Posterior vena cava (tissue), 2 donors: ENCODE data around the gene THBD. TPM values are rescaled to one million over a fixed set of nuclear protein-coding genes. Genes with fewer than 3 reads are reported as not detected.

ENCODE experiments used
- DNase-seq: peaks from one replicate; pipeline ENCODE4 v3.0.0-alpha.2; 2020; ENCODE audit warnings: low spot score
- intact Hi-C, 2 donors: fragments of 100-400 bp; cut with DNase I; formaldehyde crosslinking; loops; one replicate each; pipeline versions ENCODE4 v1.14.1 to v1.14.2; 2022 to 2023
- total RNA-seq, 2 donors: library from RNA; stranded (reverse); fragmentation: NEBNext Ultra II Directional; extraction: Animal tissue kit (Norgen Biotek cat#: 25700); gene quantifications; one replicate each; pipeline ENCODE4 v1.2.1, GENCODE V29; 2021
- donor health status: DM: yes; HTN: yes; CAD: no.
- donor health status: DM: yes; HTN: yes; CAD: no.

The THBD gene
- total RNA-seq, 2 donors from 2014 or later: 46.9 to 53.6 TPM

DNA sequence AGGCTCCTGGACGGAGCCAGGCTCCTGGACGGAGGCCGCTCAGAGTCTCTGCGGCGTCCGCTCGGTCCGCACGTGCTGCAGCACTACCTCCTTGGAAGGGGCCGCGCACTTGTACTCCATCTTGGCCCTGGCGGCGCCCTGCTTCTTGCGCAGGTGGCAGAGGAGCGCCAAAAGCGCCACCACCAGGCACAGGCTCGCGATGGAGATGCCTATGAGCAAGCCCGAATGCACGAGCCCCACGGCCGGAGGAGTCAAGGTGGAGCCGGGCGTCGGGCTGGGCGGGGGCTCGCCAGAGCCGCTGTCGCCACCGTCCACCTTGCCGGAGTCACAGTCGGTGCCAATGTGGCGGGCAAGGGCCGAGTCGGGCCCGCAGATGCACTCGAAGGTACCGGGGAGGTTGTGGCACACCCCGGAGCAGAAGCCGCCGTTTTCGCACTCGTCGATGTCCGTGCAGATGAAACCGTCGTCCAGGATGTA is 1.7 kb downstream of the THBD start:
- peak; percentile 85 for DNase-seq
- intact Hi-C loops: loop anchor here (5.0 to 10.0 kb wide), 2 partner anchors 185 to 353 kb away; no protein-coding TSS in a partner anchor

DNA sequence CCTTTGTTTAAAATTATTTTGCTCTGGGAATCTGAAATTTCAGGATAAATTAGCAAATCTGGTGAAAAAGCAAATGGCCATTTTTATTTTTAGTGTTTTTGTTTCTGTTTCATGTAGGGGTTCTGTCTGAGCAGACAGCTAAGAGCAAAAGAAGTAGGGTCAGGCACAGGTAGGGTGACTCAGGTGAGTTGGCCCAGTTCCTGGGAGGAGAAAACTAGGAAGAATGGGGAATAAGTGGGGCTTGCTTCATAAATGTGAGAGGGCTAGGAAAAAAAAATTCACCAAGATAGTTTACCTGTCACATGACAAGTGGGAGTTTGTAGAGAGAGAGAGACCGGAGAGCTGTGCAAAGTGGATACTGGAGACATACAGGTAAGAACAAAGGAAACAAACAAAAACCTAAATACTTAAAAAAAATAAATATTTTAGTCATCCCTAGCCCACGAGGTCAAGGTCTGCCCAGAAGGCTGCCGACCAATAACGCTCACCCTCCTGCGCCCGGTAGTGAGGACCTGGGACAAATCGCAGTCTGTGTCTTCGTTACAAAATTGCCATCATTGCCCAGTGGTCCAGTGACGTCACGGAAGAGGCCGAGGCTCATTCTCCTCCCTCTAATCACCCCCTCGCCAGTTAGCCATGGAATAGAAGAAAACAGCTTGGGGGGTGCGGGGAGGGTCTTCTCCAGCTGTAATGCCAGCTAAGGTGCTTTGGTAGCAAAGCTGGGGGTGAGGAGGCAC is 2.3 kb downstream of the THBD start:
- intact Hi-C loops: loop anchor here (5.0 to 10.0 kb wide), 2 partner anchors 185 to 352 kb away; no protein-coding TSS in a partner anchor
- DNase-seq: no peak

DNA sequence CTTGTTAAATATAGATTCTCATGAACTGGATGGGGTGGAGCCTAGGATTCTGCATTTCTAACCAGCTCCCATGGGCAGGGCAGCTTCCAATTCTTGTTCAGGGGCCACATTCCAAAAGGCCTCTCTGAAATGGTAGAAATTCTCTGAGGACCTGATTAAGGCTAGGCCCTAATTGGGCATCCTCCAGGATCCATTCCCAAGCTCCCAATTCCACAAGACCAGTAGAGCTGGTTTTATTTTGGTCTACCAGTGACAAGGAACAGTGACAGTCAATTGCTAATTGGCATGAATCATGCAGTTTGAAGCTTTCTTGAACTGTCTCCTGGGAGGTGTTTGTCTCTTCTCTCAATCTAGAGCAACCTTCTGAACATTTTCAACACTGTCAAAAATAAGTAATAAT is 3.0 kb downstream of the THBD start:
- DNase-seq: no peak
- intact Hi-C loops: loop anchor here (5.0 to 10.0 kb wide), 2 partner anchors 186 to 352 kb away; no protein-coding TSS in a partner anchor

DNA sequence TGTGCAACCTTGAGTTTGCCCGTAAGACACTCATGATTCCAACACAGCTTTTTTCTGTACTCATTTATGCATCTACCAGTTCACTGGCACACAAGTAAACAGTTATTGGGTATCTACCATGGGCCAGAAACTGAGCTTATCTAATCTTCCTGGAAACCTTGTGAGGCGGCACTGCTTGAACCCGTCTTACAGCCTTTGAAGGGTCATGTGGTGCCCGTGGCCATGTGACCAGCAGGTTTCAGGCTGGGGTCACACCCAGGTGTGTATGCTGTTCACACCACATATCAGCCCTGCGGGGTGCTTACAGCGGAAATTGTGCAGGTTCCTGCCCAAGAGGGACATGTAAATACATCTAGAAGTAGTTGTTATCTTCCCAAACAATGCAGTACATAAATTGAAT is 6.1 kb downstream of the THBD start:
- DNase-seq: no peak
- intact Hi-C loops: loop anchor here in 1 of 2 donors (10.0 kb wide), 1 partner anchor 349 kb away; no protein-coding TSS in a partner anchor

DNA sequence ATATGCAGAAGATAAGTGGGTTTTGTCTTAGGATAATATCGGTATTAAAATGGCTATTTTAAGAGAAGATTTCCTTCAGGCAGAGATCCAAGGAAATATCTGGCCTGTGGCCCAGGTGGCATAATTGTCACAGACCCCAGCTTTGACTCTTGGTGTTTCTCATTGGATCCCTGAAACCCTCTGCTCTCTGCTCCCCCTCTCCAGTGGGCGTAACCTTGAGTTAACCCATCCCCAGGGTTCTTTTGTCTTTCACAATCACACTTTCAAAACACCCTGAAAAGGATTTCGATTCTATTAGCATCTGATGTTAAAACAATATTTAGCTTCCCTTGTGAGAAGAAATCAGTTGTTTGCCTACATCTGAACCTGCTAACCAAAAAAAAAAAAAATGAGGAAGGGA is 7.2 kb downstream of the THBD start:
- DNase-seq: no peak
- intact Hi-C loops: loop anchor here in 1 of 2 donors (10.0 kb wide), 1 partner anchor 347 kb away; no protein-coding TSS in a partner anchor

DNA sequence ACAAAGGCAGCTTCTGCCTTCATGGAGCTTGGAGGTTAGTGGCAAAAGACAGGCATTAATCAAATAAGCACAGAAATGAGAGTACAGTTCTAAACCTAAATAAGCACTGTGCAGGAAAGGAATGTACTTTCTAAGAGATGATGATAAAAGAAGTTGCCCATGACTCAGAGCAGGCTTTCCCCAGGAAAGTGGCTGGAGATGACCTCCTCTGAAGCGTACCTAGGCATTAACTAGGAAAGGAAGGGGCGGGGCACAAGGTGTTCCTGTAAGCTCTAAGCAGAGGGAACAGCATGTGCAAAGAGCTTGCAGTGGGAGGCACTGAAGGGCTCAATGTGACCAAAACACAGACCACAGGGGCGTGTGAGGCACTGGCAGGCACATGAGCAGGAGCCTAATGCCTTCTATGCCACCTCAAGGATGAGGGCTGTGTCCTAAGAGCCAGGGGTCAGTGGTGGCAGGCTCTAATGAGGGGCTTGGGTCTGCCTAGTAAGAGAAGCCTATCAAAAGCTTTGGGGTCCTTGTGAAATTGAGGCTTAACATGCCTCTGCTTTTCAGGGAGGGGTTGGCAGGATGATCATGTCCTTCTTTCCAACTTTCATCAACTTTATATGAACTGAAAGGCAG is 9.5 kb downstream of the THBD start:
- no peak for DNase-seq
- intact Hi-C loops: loop anchor here in 1 of 2 donors (10.0 kb wide), 1 partner anchor 345 kb away; no protein-coding TSS in a partner anchor

DNA sequence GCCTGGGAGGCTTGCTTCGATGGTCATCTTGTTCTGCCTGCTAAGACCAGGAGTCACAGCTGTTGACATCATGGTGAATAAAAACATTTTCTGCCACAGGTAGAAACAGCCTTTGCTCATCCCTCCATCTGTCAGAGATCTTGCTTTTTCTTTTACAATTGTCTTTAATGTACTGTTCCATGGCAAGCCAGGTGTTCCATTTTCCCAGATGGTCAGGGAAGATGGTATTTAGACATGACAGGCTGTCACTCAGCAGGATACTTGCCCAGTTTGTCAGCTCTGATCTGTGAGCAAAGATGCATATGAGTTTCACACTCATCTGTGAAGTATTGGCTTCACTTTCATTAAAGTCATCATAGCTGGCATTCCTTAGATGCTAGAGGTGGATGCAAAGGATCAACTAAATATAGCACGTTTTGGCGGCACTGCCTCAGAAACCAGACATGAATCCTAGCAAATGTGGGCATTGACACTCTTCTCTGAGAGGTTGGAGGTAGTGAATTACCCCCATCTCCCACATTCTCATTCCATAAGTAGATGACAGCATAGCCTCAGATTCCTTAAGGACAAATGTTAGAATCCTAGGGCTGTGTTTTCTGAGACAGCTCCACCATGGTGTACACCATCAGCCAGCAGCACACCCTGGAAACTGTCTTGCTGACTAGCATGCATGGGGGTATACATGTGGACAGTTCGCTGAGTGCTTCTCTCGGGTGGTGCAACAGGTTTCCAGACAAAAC is 10.2 kb downstream of the THBD start:
- intact Hi-C loops: no loop called here
- DNase-seq: no peak

DNA sequence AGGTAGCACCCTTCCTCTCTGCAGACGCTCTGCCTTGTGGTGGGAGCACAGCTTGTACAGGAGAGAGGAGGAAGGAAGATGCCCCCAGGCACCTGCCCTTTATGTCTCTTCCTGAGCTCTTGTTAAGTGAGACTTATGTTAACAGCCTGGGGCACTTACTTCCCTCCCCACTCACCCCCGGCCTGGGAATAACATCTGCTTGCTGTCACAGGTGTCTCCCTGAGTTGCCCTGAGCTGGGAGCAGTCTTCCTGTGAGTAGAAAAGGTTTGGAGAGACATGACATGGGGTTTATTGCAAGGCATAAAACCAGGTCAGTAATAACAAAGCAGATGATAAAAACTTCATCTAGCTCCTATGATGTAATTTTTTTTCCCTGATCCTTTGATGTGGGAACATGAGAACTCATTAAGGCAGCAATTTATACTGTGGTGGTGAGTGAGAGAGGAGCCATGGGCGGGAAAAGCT is 12.4 kb downstream of the THBD start:
- intact Hi-C loops: no loop called here

DNA sequence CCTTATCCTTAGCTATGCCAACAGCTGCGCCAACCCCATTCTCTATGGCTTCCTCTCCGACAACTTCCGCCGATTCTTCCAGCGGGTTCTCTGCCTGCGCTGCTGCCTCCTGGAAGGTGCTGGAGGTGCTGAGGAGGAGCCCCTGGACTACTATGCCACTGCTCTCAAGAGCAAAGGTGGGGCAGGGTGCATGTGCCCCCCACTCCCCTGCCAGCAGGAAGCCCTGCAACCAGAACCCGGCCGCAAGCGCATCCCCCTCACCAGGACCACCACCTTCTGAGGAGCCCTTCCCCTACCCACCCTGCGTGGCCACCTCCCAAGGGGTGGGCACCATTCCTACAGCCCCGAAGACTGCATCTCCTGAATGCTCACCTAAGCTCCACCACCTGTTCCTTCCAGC is 13.1 kb downstream of the THBD start:
- intact Hi-C loops: no loop called here
- DNase-seq: no peak

More for the DNA sequence above, 12.4 kb downstream of the THBD start:
- DNase-seq: no peak

DNA sequence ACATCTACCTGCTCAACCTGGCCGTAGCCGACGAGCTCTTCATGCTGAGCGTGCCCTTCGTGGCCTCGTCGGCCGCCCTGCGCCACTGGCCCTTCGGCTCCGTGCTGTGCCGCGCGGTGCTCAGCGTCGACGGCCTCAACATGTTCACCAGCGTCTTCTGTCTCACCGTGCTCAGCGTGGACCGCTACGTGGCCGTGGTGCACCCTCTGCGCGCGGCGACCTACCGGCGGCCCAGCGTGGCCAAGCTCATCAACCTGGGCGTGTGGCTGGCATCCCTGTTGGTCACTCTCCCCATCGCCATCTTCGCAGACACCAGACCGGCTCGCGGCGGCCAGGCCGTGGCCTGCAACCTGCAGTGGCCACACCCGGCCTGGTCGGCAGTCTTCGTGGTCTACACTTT is 13.7 kb downstream of the THBD start:
- intact Hi-C loops: no loop called here
- no peak for DNase-seq

DNA sequence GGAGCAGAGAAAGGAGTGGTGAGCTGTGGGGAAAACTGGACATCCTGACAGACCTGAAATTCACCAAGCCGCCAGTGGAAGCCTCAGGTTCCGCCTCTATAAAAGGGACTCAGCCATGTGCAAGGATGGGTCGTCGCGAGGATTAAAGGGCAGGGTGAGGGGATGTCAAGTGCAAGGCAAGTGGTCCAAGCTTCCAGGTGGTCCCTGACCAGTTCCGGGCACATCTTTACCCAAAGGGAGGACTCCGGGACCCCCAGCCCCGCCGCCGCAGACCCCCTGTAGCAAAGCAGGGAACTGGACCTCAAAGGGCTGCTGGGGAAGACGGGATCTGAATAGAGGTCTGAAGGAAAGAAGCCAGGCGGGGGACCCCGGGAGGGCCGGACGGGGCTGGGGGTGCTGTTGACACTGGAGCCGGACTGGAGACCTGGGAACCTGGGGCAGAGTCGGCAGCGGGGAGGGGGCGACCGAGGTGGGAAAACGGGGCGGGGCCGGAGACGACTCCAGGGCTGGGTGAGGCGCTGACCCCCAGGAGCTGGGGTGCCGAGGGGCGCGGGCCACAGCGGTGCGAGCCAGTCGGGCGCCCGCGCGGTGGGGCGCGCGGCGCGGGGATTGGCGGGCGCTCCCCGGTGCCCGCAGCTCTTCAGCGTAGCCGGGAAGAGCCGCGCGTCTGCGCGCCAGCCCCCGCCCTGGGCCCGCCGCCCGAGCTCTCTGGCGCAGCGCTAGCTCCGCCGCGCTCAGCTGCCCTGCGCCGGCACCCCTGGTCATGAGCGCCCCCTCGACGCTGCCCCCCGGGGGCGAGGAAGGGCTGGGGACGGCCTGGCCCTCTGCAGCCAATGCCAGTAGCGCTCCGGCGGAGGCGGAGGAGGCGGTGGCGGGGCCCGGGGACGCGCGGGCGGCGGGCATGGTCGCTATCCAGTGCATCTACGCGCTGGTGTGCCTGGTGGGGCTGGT is 14.5 kb downstream of the THBD start, which contains the start of gene SSTR4:
Gene SSTR4, plus strand, starts transcription at position 592 of the 951 bp plus-strand sequence. Its CDS starts 172 bp downstream, at position 764.
- DNase-seq: no peak

DNA sequence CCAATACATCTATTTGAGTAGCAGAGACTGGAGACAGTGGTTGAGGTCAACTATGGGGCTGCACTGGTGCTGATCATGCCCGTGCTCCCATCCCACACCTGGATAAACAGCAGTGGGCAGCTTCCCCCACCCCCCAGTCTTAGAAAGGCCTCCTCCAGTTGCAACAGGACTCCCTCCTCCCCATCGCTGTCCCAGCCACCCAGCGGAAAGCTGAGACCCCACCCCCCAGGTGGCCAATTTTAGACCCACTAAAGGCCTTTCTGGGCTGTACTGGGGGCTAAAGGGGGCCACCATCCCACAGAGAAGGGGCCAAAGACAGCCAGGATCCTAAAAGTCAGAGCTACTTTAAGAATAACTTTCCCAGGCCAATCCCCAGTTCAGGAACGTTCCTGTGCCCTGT is 15.6 kb downstream of the THBD start:
- no peak for DNase-seq
- intact Hi-C loops: no loop called here

More for the DNA sequence above, 14.5 kb downstream of the THBD start, which contains the start of gene SSTR4:
- intact Hi-C loops: no loop called here

DNA sequence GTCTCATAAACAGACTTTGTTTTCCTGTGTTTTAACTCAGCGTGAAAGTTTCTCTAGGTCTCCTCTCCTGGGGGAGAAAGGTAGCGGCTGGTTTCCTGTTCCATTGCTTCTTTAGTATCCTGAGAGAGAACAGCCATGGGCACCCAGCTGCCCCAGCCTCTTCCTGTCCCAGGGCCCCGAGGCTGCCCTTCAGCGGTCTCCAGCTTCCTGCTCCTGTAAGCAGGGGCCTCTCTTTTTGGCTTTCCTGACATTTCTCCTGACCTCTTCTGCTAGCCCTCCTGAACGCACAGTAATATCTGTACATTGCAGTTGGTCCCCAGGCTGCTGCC is 16.8 kb downstream of the THBD start:
- intact Hi-C loops: no loop called here
- no peak for DNase-seq

DNA sequence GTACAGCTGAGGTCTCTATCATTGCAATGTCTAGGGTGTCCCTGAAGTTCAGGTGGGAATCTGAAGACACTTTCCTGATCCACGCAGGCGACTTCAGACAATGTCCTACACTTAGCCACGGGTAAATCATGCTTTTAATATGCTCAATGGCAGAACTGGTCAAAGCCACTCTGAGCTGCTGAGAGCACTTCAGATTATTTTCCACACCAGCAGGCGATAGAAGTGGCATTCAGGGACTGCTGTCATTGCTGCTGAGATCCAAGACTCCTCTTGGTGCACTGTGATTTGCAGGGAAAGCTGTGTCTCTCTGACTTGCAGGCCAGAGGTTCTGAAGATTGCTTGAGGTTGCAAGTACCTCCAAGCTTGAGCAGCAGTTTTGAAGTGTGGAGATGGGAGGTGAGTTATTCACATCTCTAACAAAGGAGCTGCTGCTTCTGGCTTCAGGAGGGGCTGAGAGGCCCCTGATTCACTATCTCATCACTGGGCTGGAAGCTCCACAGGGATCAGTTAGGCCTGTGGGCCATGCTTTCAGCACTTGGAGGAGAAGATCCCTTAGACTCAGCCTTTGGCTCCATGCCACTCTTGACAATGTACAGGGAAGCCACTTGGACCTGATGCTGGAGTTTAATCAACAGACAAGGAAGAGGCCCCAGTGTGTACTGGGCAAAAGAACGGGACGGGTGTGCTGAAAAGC is 17.3 kb downstream of the THBD start:
- DNase-seq: no peak
- intact Hi-C loops: no loop called here

DNA sequence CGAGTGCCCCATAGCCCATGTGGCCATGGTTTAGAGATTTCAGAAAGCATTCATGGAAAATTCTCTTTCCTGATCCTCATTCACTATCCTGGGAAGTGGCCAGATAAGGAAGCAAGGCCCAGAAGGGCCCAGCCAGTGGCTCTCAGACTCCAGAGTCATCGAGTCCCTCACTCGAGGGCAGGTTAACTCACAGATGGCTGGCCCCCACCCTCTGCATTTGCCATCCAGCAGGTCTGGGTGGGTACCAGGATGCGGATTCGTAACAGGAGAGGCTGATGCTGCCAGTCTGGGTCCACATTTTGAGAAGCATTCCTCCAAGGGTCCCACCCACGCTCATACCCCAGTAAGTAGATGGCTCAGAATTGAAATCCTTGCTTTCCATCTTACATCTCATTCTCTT is 18.1 kb downstream of the THBD start:
- DNase-seq: no peak
- intact Hi-C loops: no loop called here

DNA sequence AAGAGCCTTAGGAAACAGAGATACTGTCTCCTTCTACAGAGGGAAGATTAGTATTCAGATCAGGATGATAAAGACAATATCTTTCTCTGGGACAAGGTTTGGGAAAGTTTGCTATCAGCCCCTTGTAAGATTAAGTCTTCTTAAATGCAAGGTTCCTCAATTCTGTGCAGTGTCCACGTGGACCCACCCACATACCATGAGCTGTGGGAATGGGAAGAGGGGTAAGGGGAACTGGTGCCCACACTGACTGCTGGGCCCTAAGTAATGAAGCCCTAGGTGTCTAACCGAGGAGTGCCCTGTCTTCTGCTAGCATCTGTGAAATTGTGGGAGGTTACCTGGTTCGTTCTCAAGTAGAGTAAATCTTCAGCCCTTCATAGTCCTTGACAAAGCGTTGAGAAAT is 20.1 kb downstream of the THBD start:
- DNase-seq: no peak
- intact Hi-C loops: no loop called here

DNA sequence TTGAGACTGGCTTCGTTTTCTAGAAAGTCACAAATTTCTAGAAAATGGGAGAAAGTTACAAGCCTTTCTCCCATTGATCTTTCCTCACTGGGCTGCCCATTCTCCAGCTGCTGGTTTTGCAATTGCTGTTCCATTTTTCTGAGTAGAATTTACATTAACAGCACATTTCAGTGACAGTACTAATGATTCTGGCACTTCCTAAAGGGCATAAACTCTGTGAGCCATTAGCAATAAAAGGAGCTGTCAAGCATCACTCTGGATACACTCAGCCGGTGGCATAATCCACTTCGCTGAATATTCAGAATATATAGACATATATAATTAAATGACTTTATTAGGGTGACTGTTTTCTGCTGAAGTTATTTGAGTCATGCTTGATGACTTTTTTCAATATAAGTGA is 21.1 kb downstream of the THBD start:
- no peak for DNase-seq
- intact Hi-C loops: no loop called here

DNA sequence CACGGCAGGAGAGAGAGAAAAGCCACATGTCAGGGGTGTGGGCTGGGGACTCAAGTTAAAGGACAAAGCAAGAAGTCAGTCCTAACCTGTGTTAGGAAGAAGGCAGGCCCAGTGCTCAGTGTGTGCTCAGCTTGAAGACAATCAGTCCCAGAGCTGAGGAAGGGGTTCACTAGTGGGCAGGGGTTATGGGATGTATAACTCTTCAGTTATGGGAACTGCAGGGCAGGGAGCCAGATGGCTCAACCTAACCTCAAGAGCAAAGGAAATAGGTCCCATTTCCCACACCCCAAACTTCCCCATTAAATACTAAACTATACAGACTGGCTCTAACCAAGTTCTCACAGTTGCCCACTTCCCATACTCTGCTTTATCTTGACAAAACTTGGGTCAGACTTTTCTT is 21.8 kb downstream of the THBD start:
- intact Hi-C loops: no loop called here
- no peak for DNase-seq
